Activated naive CD8-positive, alpha-beta T cell treated with anti-CD3 and anti-CD28 coated beads, Interleukin-2, amount 50 U/mL, for 24 hours (primary cell): ENCODE data around the gene CAPN15.

ENCODE experiments used
- ATAC-seq: fragments of 150-1000 bp; cut with Tn5 transposase; one replicate; pipeline ENCODE4 v1.10.0; 2021
- DNase-seq: peaks from one replicate; pipeline ENCODE4 v3.0.0; 2021
- H3K27ac Mint-ChIP-seq: one replicate; pipeline ENCODE4 v1.8.0; 2021; ENCODE audit warnings: mild to moderate bottlenecking, mixed read lengths
- H3K27me3 Mint-ChIP-seq: one replicate; pipeline ENCODE4 v1.8.0; 2021; ENCODE audit warnings: mixed read lengths
- H3K36me3 Mint-ChIP-seq: one replicate; pipeline ENCODE4 v1.8.0; 2021; ENCODE audit warnings: low read depth, mixed read lengths
- H3K4me1 Mint-ChIP-seq: one replicate; pipeline ENCODE4 v1.8.0; 2021; ENCODE audit warnings: mixed read lengths
- H3K4me3 Mint-ChIP-seq: one replicate; pipeline ENCODE4 v1.8.0; 2021; ENCODE audit warnings: mild to moderate bottlenecking, moderate library complexity, mixed read lengths
- H3K9me3 Mint-ChIP-seq: one replicate; pipeline ENCODE4 v1.8.0; 2021; ENCODE audit warnings: mixed read lengths

CAPN15 gene

GRCh38 chr16:556474-557173 lies 29.1 kb downstream of the CAPN15 start:
- no peak for ATAC-seq

GRCh38 chr16:557463-558297 lies 30.2 kb downstream of the CAPN15 start:
- peaks cover 13% of the 10 kb centered on the region for H3K27me3 Mint-ChIP-seq
- no peak overlapping the region for H3K27ac Mint-ChIP-seq
- H3K4me1 Mint-ChIP-seq: no peaks in the 10 kb centered on the region
- DNase-seq (no peak), ATAC-seq (no peak)
- no peak overlapping the region for H3K4me3 Mint-ChIP-seq
- no peaks in the 10 kb centered on the region for H3K9me3 Mint-ChIP-seq
- no peaks in the 10 kb centered on the region for H3K36me3 Mint-ChIP-seq

More at GRCh38 chr16:556474-557173, 29.1 kb downstream of the CAPN15 start:
- no peak for DNase-seq
- Mint-ChIP-seq H3K9me3 (no peaks in the 10 kb centered on the region), H3K4me3 (no peak overlapping the region), H3K36me3 (no peaks in the 10 kb centered on the region), H3K4me1 (no peaks in the 10 kb centered on the region), H3K27ac (no peak overlapping the region), H3K27me3 (peaks cover 6% of the 10 kb centered on the region)

GRCh38 chr16:558298-559020 lies 30.9 kb downstream of the CAPN15 start:
- DNase-seq (no peak), ATAC-seq (no peak)
- H3K27ac Mint-ChIP-seq: no peak overlapping the region
- H3K4me1 Mint-ChIP-seq: no peaks in the 10 kb centered on the region
- no peaks in the 10 kb centered on the region for H3K9me3 Mint-ChIP-seq
- no peak overlapping the region for H3K4me3 Mint-ChIP-seq
- no peaks in the 10 kb centered on the region for H3K36me3 Mint-ChIP-seq
- H3K27me3 Mint-ChIP-seq: peaks cover 13% of the 10 kb centered on the region

GRCh38 chr16:559021-559380 lies 31.5 kb downstream of the CAPN15 start:
- Mint-ChIP-seq H3K27me3 (peaks cover 13% of the 10 kb centered on the region), H3K36me3 (no peaks in the 10 kb centered on the region), H3K4me1 (no peaks in the 10 kb centered on the region), H3K9me3 (no peaks in the 10 kb centered on the region), H3K4me3 (no peak overlapping the region), H3K27ac (no peak overlapping the region)
- DNase-seq (no peak), ATAC-seq (no peak)

DNA sequence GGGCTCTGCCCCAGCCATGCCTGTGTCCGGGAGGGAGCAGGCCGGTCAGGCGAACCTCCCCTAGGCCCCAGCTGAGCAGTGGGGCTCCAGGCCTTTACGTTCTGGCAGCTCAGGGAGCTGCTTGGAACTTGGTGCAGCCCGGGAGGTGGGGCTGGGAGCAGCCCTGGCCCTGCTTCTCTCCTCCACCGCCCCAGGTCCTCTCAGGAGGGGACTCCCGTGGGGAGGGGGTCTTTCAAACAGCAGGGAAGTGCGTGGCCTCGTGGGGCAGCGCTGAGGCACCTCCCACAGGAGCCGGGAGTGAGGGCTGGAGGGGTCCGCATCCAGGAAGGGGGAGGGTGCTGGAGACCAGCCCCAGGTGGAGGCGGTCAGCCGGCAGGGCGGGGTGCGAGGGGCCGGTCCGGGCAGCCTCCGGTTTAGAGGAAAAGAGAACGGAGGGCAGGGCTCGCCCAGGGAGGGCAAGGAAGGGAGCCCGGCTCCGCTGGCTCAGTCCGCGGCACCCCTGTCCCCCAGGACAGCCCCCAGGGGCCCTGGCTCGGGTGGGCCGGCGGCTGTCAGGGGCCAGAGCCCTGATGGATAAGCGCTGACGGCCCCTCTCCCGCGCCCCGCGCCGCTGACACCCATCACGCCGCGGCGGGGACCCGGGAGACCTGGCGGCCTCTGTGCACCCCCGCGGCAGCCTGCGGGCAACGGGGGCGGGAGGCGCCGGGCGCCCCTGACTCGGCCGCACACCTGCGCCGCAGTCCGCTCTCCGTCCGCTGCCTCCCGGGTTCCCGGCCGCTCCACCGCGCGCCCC lies 32.1 kb downstream of the CAPN15 start:
- peaks cover 13% of the 10 kb centered on the region for H3K27me3 Mint-ChIP-seq
- H3K9me3 Mint-ChIP-seq: no peaks in the 10 kb centered on the region
- DNase-seq: no peak
- no peak overlapping the region for H3K27ac Mint-ChIP-seq
- ATAC-seq: no peak
- H3K4me1 Mint-ChIP-seq: no peaks in the 10 kb centered on the region
- H3K36me3 Mint-ChIP-seq: no peaks in the 10 kb centered on the region
- no peak overlapping the region for H3K4me3 Mint-ChIP-seq

DNA sequence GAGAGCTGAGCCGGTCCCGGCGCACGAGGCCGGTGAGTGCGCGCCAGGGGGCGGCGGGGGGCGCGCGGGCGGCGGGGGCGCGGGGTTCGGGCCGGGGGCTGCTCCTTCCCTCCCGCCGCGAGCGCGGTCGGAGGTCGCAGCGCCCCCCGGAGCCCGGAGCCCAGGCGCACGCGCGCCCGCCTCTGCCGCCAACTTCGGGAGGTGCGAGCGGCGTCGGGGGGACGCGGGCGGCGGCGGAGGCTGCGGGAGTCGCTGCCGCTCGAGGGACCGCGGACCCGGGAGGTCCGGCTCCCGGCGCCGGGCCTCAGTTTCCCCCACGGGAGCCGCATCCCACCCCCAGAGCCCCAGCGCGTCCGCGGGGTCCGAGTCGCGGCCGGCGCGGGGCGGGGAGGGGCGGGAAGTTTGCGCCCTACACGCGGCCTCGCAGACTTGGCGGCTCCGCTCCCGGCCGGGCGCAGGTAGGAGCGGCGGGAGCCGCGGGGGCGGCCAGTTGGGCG lies 32.7 kb downstream of the CAPN15 start, which contains the start of gene PRR35:
Gene PRR35, plus strand, starts transcription at position 191 of the 497 bp plus-strand sequence. CDS start 2,901 bp downstream, outside the sequence.
- H3K36me3 Mint-ChIP-seq: no peaks in the 10 kb centered on the region
- H3K27me3 Mint-ChIP-seq: peaks cover 13% of the 10 kb centered on the region
- DNase-seq (no peak), ATAC-seq (no peak)
- H3K9me3 Mint-ChIP-seq: no peaks in the 10 kb centered on the region
- H3K4me1 Mint-ChIP-seq: no peaks in the 10 kb centered on the region
- H3K4me3 Mint-ChIP-seq: no peak within 1 kb of the TSS
- H3K27ac Mint-ChIP-seq: no peak within 1 kb of the TSS

- Mint-ChIP-seq H3K9me3 (no peaks in the 10 kb centered on the region), H3K27me3 (peaks cover 13% of the 10 kb centered on the region), H3K4me1 (no peaks in the 10 kb centered on the region), H3K27ac (no peak overlapping the region), H3K36me3 (no peaks in the 10 kb centered on the region), H3K4me3 (no peak overlapping the region)
- DNase-seq (no peak), ATAC-seq (no peak)
Measured at GRCh38 chr16:560701-561412, 33.3 kb downstream of the CAPN15 start.

GRCh38 chr16:561413-561794 lies 33.9 kb downstream of the CAPN15 start:
- H3K36me3 Mint-ChIP-seq: no peaks in the 10 kb centered on the region
- DNase-seq: no peak
- H3K4me3 Mint-ChIP-seq: no peak overlapping the region
- peaks cover 13% of the 10 kb centered on the region for H3K27me3 Mint-ChIP-seq
- no peak for ATAC-seq
- no peaks in the 10 kb centered on the region for H3K9me3 Mint-ChIP-seq
- peaks cover 2% of the 10 kb centered on the region for H3K4me1 Mint-ChIP-seq
- no peak overlapping the region for H3K27ac Mint-ChIP-seq

DNA sequence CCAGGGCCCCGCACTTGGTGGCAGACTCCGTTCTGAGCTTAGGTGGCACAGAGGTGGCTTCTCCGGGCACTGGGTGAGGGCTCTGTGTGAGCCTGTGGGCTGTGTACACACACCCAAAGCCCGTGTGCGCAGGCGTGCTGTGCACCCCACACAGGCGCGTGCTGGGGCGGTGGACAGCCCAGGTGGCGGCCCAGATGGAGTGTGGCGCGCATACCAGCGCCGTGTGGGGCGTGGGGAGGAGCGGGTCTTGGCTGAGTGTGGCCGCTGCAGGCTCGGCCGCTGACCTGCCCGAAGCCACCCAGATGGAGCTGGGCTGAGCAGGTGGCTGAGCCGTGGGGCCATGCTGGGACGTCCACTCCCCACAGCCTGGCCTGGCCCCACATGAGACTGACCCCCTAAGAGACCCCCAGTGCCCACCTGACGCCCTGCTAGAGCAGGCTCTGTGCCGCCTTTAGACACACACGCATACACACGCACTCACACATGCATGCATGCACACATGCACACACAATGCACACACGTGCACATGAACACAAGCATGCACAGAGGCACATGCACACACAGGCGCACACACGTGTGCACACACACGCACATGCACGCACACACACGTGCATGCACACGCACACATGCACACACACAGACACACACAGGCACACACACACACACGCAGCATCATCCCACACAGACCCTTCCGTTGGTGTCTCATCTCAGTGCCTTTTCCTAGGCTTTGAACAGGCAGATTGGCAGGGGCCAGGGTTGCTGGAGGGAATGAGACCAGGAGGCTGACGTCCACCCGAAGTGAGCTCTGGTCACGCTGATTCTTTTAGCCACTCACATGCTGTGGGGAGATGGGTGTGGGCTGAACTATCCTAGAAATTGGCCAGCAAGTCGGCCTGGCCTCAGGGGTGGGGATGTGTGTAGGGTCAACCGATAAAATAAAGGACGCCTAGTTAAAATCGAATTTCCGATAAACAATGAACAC lies 34.7 kb downstream of the CAPN15 start:
- H3K4me3 Mint-ChIP-seq: no peak overlapping the region
- no peak overlapping the region for H3K27ac Mint-ChIP-seq
- H3K4me1 Mint-ChIP-seq: peaks cover 11% of the 10 kb centered on the region
- ATAC-seq (no peak), DNase-seq (no peak)
- no peaks in the 10 kb centered on the region for H3K36me3 Mint-ChIP-seq
- peaks cover 13% of the 10 kb centered on the region for H3K27me3 Mint-ChIP-seq
- no peaks in the 10 kb centered on the region for H3K9me3 Mint-ChIP-seq

- Mint-ChIP-seq H3K9me3 (no peaks in the 10 kb centered on the region), H3K36me3 (no peaks in the 10 kb centered on the region), H3K27ac (no peak overlapping the region), H3K4me3 (no peak overlapping the region), H3K27me3 (peaks cover 13% of the 10 kb centered on the region), H3K4me1 (peaks cover 11% of the 10 kb centered on the region)
- no peak for ATAC-seq
- DNase-seq: no peak
Measured at GRCh38 chr16:563072-563644, 35.6 kb downstream of the CAPN15 start.

DNA sequence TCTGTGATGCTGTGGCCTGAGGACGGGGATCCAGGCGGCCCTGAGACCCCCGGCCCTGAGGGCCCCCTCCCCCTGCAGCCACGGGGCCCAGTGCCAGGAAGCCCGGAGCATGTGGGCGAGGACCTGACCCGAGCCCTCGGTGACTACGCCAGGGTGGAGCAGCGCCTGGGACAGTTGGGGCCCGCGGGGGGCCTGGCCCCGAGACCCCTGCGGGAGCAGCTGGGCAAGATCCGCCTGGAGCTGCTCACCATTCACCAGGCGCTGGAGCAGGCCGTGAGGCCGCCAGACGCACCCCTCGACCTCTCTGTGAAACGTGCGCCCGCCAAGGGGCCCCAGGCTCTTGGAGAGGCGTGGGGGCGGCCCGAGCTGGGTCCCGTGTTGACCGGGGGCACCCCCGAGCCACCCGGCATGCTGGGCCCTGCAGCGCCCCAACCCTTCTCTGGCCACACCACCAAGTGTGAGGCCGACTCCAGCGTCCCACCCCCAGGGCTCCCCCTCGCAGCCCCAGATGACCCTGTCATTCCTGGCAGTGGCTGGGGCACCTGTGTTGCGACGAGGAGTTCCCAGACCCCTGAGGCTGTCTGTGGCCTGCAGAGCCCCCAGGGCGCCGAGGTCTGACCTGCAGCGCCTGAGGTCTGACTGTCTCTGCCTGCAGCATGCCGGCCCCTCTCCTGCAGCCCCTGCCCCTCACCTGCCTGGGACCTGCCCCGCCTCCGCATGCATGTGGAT lies 37.3 kb downstream of the CAPN15 start:
- DNase-seq: no peak
- H3K27me3 Mint-ChIP-seq: peaks cover 10% of the 10 kb centered on the region
- no peak for ATAC-seq
- H3K36me3 Mint-ChIP-seq: no peaks in the 10 kb centered on the region
- no peaks in the 10 kb centered on the region for H3K9me3 Mint-ChIP-seq
- H3K4me3 Mint-ChIP-seq: no peak overlapping the region
- no peak overlapping the region for H3K27ac Mint-ChIP-seq
- peaks cover 18% of the 10 kb centered on the region for H3K4me1 Mint-ChIP-seq
